GM12865 (cell line): ENCODE measurements around the gene KDM2B.

Experiments
- DNase-seq: peaks from one replicate; pipeline ENCODE4 v3.0.0; 2010; ENCODE audit warnings: low read depth
- H3K4me3 ChIP-seq: 2 replicates; pipeline ENCODE4 v1.5.1; 2011; ENCODE audit warnings: mild to moderate bottlenecking, low read depth, low read length, control low read depth
- CTCF ChIP-seq: IDR thresholded peaks from 2 replicates; pipeline ENCODE4 v1.5.1; 2011; ENCODE audit warnings: low read length, control low read depth, low read depth, inconsistent platforms; ENCODE audit not compliant: insufficient read depth; ENCODE audit errors: missing control alignments

The KDM2B gene

GRCh38 chr12:121525411-121525810, 55.4 kb downstream of the KDM2B start:
- no peak for TF ChIP-seq CTCF
- no peak overlapping the region for H3K4me3 ChIP-seq
- DNase-seq: no peak

DNA sequence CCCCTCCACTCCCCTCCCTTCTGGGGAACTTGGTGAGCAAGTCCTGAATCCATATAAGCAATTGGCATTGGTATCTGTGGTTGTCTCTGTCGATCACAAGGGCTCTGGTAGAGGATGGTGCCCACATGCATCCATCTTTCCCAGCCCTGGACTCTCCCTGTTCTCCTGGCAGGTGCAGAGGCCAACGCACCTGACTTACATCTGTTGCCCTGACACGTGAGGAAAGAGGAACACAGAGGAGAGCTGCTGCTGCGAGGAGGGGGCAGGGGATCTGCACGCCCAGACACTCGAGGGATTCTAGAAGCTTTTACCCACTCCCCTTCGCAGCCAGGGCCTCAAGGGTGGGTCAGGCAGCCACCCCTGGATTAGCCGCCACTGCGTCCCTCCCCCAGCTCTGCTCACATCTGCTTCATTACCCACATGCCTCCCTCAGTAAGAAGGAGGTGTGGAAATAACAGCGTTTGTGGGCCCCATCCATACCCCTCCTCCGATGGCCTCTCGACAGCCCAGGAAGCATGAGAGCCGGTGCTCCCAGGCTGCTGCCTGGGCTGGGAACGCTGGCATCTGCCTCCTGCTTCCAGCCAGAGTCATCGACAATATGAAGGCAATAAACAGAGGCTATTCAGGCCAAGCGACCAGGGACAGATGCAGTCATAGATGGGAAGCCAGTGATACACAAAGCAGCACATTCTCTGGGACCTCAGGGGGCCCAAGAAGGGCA, 56.5 kb downstream of the KDM2B start:
- DNase-seq: no peak
- no peak for TF ChIP-seq CTCF
- peak overlapping the region; percentile 38 for H3K4me3 ChIP-seq

- TF ChIP-seq CTCF: no peak
- DNase-seq: peak; percentile 78
- H3K4me3 ChIP-seq: peak overlapping the region; percentile 38
Observed at GRCh38 chr12:121523741-121524140, 57.1 kb downstream of the KDM2B start.

- peak; percentile 89 for DNase-seq
- TF ChIP-seq CTCF: no peak
- peak overlapping the region; percentile 38 for H3K4me3 ChIP-seq
Observed at GRCh38 chr12:121522971-121523370, 57.9 kb downstream of the KDM2B start.

DNA sequence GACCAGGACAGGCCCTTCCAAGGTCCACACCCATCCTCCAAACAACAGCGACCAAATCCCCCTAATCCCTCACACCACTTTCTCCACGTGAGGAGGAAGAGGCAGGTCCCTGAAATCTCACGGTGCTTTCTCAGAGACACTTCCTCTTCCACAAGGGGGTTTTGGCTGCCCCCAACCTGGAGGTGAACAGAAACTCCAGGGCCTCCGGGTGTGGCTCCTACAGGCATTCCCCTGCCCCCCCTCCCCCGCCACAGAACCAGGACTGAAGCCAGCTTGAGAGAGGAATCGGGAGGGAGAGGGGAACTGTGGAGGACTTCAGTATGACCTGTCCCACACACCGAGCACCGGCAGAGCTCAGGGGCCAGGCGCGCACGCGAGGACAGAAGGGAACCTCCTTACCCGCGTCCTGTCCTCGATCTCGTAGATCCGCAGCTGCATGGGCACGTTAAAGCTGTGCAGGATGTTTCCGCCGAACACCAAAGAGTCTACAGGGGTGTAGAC, 60.2 kb downstream of the KDM2B start:
- no peak for TF ChIP-seq CTCF
- H3K4me3 ChIP-seq: no peak overlapping the region
- peak; percentile 61 for DNase-seq

DNA sequence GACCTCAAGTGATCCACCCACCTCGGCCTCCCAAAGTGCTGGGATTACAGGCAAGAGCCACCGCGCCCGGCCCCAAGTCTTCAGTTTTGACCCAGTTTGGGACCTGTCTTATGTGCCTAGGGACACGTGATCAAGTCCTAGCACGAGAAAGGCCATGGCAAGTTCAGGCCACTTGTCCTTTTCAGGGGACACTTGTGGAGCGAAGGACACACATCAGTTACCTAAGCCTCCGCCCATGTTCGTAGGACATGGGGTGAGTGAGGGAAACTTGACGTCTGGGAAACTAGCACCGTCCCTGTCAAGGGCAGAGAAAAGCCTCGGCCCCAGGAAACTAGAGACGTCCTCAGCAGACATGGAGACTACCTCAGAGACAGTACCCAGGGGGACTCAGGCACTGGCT, 60.7 kb downstream of the KDM2B start:
- no peak overlapping the region for H3K4me3 ChIP-seq
- no peak for DNase-seq
- no peak for TF ChIP-seq CTCF

- no peak for TF ChIP-seq CTCF
- DNase-seq: no peak
- H3K4me3 ChIP-seq: no peak overlapping the region
Observed at GRCh38 chr12:121519227-121519626, 61.6 kb downstream of the KDM2B start.
